K562 (cell line): ENCODE data around the gene NRF1. TPM values are rescaled to one million over a fixed set of nuclear protein-coding genes. Genes with fewer than 3 reads are reported as not detected.

ENCODE experiments used
- ATAC-seq: fragments of 200-7000 bp; cut with Tn5 transposase; 3 replicates; pipeline ENCODE4 v1.9.1; 2020; ENCODE audit warnings: moderate library complexity
- BruUV-seq: library from RNA; stranded (reverse); fragments of 400-500 nt; replicated peaks from 2 replicates; lab custom pipeline; 2021; lab: Mats Ljungman, UMichigan
- CTCF ChIA-PET: fragments of 300-600 bp; formaldehyde crosslinking; extraction: SDS; loops from one replicate; lab custom pipeline; 2021; ENCODE audit warnings: low intra/inter-chr PET ratio; lab: Yijun Ruan, JAX
- POLR2A ChIA-PET: fragments of 300-600, 350-650 bp; sonication (Branson Sonifier 250); formaldehyde crosslinking; extraction: SDS; loops from one replicate; lab custom pipeline; 2021; ENCODE audit warnings: antibody characterized with exemption, inconsistent platforms; lab: Yijun Ruan, JAX
- DNase-seq, 4 experiments: peaks; one replicate each; pipeline versions ENCODE4 v3.0.0 to v3.0.0-alpha.2; 2011 to 2018; ENCODE audit warnings: low spot score in 3 of 4, mixed read lengths in 3 of 4; ENCODE audit errors: extremely low read depth in 1 of 4
- FAIRE-seq: peaks from 2 replicates; lab custom pipeline; 2011; peaks lifted over from hg19 to GRCh38; lab: Jason Lieb, UNC
- H2AFZ ChIP-seq: 2 replicates; pipeline ENCODE4 v1.6.0; 2011; ENCODE audit warnings: low read depth, low read length, control low read depth, inconsistent platforms
- H3K27ac ChIP-seq: fragments of 200-600 bp; 3 replicates; pipeline ENCODE4 v1.8.0; 2011; ENCODE audit warnings: low read depth, mild to moderate bottlenecking, control low read depth, inconsistent platforms, low read length, moderate library complexity, mixed read lengths; ENCODE audit errors: extremely low read depth
- H3K27me3 ChIP-seq, 2 experiments: fragments of 300-600 bp in 1 of 2; 2 replicates in 1 of 2; 3 replicates in 1 of 2; pipeline versions ENCODE4 v1.6.0 to v1.8.0; 2011; ENCODE audit warnings: inconsistent platforms in 2 of 2, low read length in 2 of 2, mild to moderate bottlenecking in 1 of 2, mixed read lengths in 1 of 2, moderate library complexity in 1 of 2; ENCODE audit not compliant: control insufficient read depth in 2 of 2, insufficient read depth in 2 of 2
- H3K36me3 ChIP-seq: fragments of 300-600 bp; 3 replicates; pipeline ENCODE4 v1.8.0; 2011; ENCODE audit warnings: mild to moderate bottlenecking, low read length, inconsistent platforms; ENCODE audit not compliant: control insufficient read depth, insufficient read depth
- H3K4me1 ChIP-seq, 2 experiments: fragments of 200-600 bp in 1 of 2; replicated peaks in 1 of 2; 2 replicates in 1 of 2; 3 replicates in 1 of 2; pipeline versions ENCODE4 v1.5.1 to v1.8.0; 2011; ENCODE audit warnings: inconsistent platforms in 2 of 2, low read length in 2 of 2, mild to moderate bottlenecking in 1 of 2, mixed read lengths in 1 of 2, moderate library complexity in 1 of 2; ENCODE audit not compliant: control insufficient read depth in 2 of 2, insufficient read depth in 2 of 2
- H3K4me2 ChIP-seq: 2 replicates; pipeline ENCODE4 v1.6.1; 2011; ENCODE audit warnings: low read length, control low read depth, inconsistent platforms, mixed read lengths; ENCODE audit not compliant: insufficient read depth
- H3K4me3 ChIP-seq: fragments of 200-600 bp; sonication (generic), shearing (Covaris generic); 2 replicates; pipeline ENCODE4 v1.5.1; 2016; ENCODE audit warnings: control low read depth, inconsistent platforms
- H3K79me2 ChIP-seq: fragments of 200-600 bp; 3 replicates; pipeline ENCODE4 v1.8.0; 2011; ENCODE audit warnings: low read length, inconsistent platforms; ENCODE audit not compliant: control insufficient read depth, insufficient read depth
- H3K9ac ChIP-seq, 2 experiments: 2 replicates each; pipeline versions ENCODE4 v1.6.0 to v1.6.1; 2011; ENCODE audit warnings: low read depth in 2 of 2, low read length in 2 of 2, control low read depth in 1 of 2, inconsistent platforms in 1 of 2, mild to moderate bottlenecking in 1 of 2, mixed read lengths in 1 of 2; ENCODE audit not compliant: insufficient read depth in 1 of 2
- H3K9me1 ChIP-seq: one replicate; pipeline ENCODE4 v1.6.0; 2011; ENCODE audit warnings: inconsistent platforms, mild to moderate bottlenecking, low read length, moderate library complexity; ENCODE audit not compliant: control insufficient read depth, insufficient read depth
- H3K9me3 ChIP-seq: replicated peaks from 2 replicates; pipeline ENCODE4 v1.5.1; 2011; ENCODE audit warnings: low read depth, low read length, inconsistent platforms; ENCODE audit not compliant: control insufficient read depth, insufficient read depth
- H4K20me1 ChIP-seq: replicated peaks from 2 replicates; pipeline ENCODE4 v1.6.1; 2011; ENCODE audit warnings: low read length, inconsistent platforms, mixed read lengths; ENCODE audit not compliant: control insufficient read depth, insufficient read depth
- ATF1 ChIP-seq, 2 experiments: fragments of 450-650 bp in 1 of 2; IDR thresholded peaks; 2 replicates each; pipeline ENCODE4 v1.6.1; 2016; ENCODE audit warnings: missing compliant biosample characterization in 1 of 2, missing genetic modification characterization in 1 of 2
- KDM5B ChIP-seq: fragments of 200-600 bp; sonication (generic); IDR thresholded peaks from 2 replicates; pipeline ENCODE4 v1.6.1; 2012; ENCODE audit warnings: low read depth, mild to moderate bottlenecking, moderate library complexity, low read length, control low read depth, inconsistent platforms; ENCODE audit not compliant: insufficient replicate concordance
- RBM15 ChIP-seq: fragments of 200-400 bp; formaldehyde crosslinking; IDR thresholded peaks from 2 replicates; pipeline ENCODE4 v1.6.1; 2018; ENCODE audit warnings: mild to moderate bottlenecking, low read length, moderate library complexity; ENCODE audit not compliant: insufficient read depth
- ZFX ChIP-seq: sonication (generic); formaldehyde crosslinking; IDR thresholded peaks from 2 replicates; pipeline ENCODE4 v1.8.0; 2022; ENCODE audit warnings: mild to moderate bottlenecking, missing genetic modification reagents, moderate library complexity
- ZNF609 ChIP-seq: sonication (generic); formaldehyde crosslinking; IDR thresholded peaks from 2 replicates; pipeline ENCODE4 v1.8.1; 2023; ENCODE audit warnings: missing genetic modification reagents, mild to moderate bottlenecking, borderline replicate concordance
- WGBS: fragments of 100-300 bp; shearing (Covaris generic); methylation state at CpG from one replicate; pipeline ENCODE4 v1.1.6; 2016; ENCODE audit warnings: low coverage, mixed read lengths; ENCODE audit not compliant: insufficient coverage; ENCODE audit errors: missing lambda C conversion rate; 5-methylcytosine and 5-hydroxymethylcytosine counted together
- in situ Hi-C: fragments of 300-500 bp; cut with MboI; formaldehyde crosslinking; loops from 4 replicates; pipeline ENCODE4 v1.15.0; 2018; ENCODE audit warnings: inconsistent platforms, mixed read lengths
- intact Hi-C: fragments of 100-400 bp; cut with micrococcal nuclease; formaldehyde crosslinking; loops from 2 replicates; pipeline ENCODE4 v1.14.2; 2022
- polyA plus RNA-seq, 8 experiments: library from polyadenylated mRNA; depleted of rRNA in 4 of 8; stranded (reverse) in 5 of 8; unstranded in 3 of 8; fragments of >200 nt; fragmentation: Nextera tagmentation in 2 of 8; fragmentation: Illumina TruSeq in 1 of 8; extraction: Ambion mirVana in 2 of 8; extraction: Trizol in 1 of 8; gene quantifications; 2 replicates each; pipeline versions ENCODE4 v1.2.1 to v1.2.3, GENCODE V29; 2011 to 2014; ENCODE audit warnings: inconsistent platforms in 1 of 8, missing spikeins in 1 of 8
- total RNA-seq, 7 experiments: library from RNA; depleted of rRNA in 6 of 7; stranded (reverse); fragments of >200 nt in 6 of 7; fragmentation: Illumina TruSeq in 2 of 7; extraction: Trizol in 2 of 7; gene quantifications; 2 replicates each; pipeline versions ENCODE4 v1.2.1 to v1.2.3, GENCODE V29; 2011 to 2021; ENCODE audit warnings: low replicate concordance in 1 of 7
- TF ChIP-seq, protein P1 (sequence below): sonication (generic); formaldehyde crosslinking; IDR thresholded peaks from 2 replicates; pipeline ENCODE4 v1.8.0; 2022; ENCODE audit warnings: missing genetic modification reagents, mild to moderate bottlenecking, moderate library complexity, borderline replicate concordance

NRF1 gene
- total and polyA plus RNA-seq, 9 of the 15 experiments (the other 6 are each of a cell fraction or from before 2014, with no cell fraction given): 8.6 to 28.8 (median 20.3) TPM

DNA sequence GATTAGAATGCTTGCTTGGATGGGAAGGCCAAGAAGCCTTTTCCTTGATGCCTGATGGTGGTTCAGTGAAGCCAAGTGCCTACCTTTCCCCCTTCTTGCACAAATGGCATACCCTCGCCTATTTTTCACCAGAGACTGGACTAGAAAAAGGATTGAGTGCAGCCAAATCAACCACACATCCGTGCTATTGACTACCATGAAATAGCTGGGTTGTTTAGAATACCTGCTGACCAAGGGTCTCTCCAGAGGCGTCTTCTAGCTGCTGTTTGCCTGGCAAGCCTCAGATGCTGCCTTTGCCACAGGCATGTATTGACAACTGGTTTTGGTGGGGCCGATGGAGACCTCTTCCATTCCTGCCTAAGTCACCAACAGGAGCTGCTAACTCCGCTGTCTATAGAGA lies 146.5 kb downstream of the NRF1 start:
- DNase-seq (no peak), ATAC-seq (no peak), FAIRE-seq (no peak)
- Histone ChIP-seq H3K36me3 (peaks cover 19% of the 10 kb centered on the region; the same call in 2 of the 3 replicates), H3K4me2 (no peak overlapping the region), H2AFZ (no peak overlapping the region), H3K4me3 (no peak overlapping the region), H3K79me2 (no peaks in the 10 kb centered on the region), H4K20me1 (no peaks in the 10 kb centered on the region), H3K27me3 (no peaks in the 10 kb centered on the region), H3K27ac (no peak overlapping the region), H3K9me1 (no peaks in the 10 kb centered on the region), H3K9me3 (no peaks in the 10 kb centered on the region), H3K9ac (no peak overlapping the region), H3K4me1 (peaks cover 0 to 7% of the 10 kb centered on the region in 2 experiments; a peak in 1 of 5 replicates)
- CTCF ChIA-PET: no interaction called here
- TF ChIP-seq, protein P1, sequence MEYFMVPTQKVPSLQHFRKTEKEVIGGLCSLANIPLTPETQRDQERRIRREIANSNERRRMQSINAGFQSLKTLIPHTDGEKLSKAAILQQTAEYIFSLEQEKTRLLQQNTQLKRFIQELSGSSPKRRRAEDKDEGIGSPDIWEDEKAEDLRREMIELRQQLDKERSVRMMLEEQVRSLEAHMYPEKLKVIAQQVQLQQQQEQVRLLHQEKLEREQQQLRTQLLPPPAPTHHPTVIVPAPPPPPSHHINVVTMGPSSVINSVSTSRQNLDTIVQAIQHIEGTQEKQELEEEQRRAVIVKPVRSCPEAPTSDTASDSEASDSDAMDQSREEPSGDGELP (CRISPR knock-in tag): no peak
- peak; percentile 12; the same call in 1 of the 2 replicates for TF ChIP-seq ZFX (CRISPR knock-in tag)
- WGBS: 56% methylated on average over 5 of the region's 5 CpGs
- BruUV-seq: no TSS peak
- intact Hi-C loops: no loop called here
- in situ Hi-C loops: no loop called here
- POLR2A ChIA-PET: interaction anchor here (1.0 to 1.4 kb wide), 3 partner anchors 9 to 19 kb away, joined by 3 to 4 read pairs (median 3); no protein-coding TSS in a partner anchor

DNA sequence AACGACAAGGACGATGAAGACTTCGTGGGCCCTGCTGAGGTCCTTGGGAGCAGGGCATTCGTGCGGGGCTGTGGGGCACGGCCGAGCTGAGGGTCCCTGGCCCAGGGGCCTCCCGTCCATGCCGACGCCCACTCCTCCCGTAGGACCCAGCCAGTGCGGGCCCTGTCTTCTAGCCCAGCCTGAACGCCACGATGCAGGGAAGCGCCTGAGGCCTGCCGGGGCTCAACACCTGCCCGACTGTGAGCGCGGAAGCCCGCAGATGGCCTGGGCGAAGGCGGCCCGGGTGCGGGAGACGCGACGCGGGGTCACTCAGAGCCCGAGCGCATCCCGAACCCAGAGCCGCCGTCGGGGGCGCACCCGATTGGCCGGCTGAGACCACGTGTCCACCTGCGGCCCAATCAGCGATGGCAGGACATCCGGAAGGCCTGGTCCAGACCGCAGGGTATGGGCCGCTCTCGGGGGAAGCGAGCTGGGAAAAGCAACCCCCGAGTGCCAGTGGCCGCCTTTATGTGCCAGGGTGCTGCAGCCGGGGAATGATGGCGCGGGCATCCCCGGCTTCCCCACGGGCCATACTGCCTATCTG lies 151.0 kb downstream of the NRF1 start:
- Histone ChIP-seq H2AFZ (no peak overlapping the region), H3K4me3 (no peak overlapping the region), H3K4me2 (no peak overlapping the region), H3K36me3 (peaks cover 7% of the 10 kb centered on the region; the same call in 2 of the 3 replicates), H3K27me3 (no peaks in the 10 kb centered on the region), H3K79me2 (peaks cover 7% of the 10 kb centered on the region; the same call in 2 of the 3 replicates), H3K9me1 (no peaks in the 10 kb centered on the region), H3K9me3 (no peaks in the 10 kb centered on the region), H3K9ac (no peak overlapping the region), H3K4me1 (peaks cover 12 to 31% of the 10 kb centered on the region in 2 experiments; a peak in 4 of 5 replicates), H4K20me1 (no peaks in the 10 kb centered on the region), H3K27ac (no peak overlapping the region)
- ATAC-seq (no peak), FAIRE-seq (no peak), DNase-seq (no peak)
- intact Hi-C loops (no loop called here), in situ Hi-C loops (no loop called here)
- BruUV-seq: no TSS peak
- WGBS: 97% methylated on average over 47 of the region's 52 CpGs
- ChIA-PET POLR2A (interaction anchor here (1.8 kb wide), 1 partner anchor 11 kb away, joined by 11 read pairs; no protein-coding TSS in a partner anchor), CTCF (interaction anchor here (0.6 kb wide), 1 partner anchor 120 kb away, joined by 3 read pairs; no protein-coding TSS in a partner anchor)
- TF ChIP-seq ZNF609 (CRISPR knock-in tag) (no peak), KDM5B (no peak), RBM15 (no peak), ATF1 (CRISPR knock-in tag; IDR thresholded peaks at IDR 0.05) (no peak), ATF1 (tag; IDR thresholded peaks at IDR 0.05) (no peak)
